Measurements from ENCODE around the gene ITGAV.

Gene ITGAV

GRCh38 chr2:186696804-186697203 is 106.9 kb downstream of the ITGAV start:
- Histone ChIP-seq H3K4me3 (ENCODE audit: low read depth in 1 of 2, low read length in 1 of 2) (no peak overlapping the region), H3K27me3 (peaks cover 53% of the 10 kb centered on the region), H3K27ac (no peak overlapping the region), H3K36me3 (no peaks in the 10 kb centered on the region), H3K4me1 (ENCODE audit: control insufficient read depth in 1 of 2, insufficient read depth in 1 of 2, low read depth in 1 of 2, low read length in 1 of 2) (peaks cover 5 to 11% of the 10 kb centered on the region in 2 experiments), H3K9me3 (no peaks in the 10 kb centered on the region)
- TF ChIP-seq, protein P1, sequence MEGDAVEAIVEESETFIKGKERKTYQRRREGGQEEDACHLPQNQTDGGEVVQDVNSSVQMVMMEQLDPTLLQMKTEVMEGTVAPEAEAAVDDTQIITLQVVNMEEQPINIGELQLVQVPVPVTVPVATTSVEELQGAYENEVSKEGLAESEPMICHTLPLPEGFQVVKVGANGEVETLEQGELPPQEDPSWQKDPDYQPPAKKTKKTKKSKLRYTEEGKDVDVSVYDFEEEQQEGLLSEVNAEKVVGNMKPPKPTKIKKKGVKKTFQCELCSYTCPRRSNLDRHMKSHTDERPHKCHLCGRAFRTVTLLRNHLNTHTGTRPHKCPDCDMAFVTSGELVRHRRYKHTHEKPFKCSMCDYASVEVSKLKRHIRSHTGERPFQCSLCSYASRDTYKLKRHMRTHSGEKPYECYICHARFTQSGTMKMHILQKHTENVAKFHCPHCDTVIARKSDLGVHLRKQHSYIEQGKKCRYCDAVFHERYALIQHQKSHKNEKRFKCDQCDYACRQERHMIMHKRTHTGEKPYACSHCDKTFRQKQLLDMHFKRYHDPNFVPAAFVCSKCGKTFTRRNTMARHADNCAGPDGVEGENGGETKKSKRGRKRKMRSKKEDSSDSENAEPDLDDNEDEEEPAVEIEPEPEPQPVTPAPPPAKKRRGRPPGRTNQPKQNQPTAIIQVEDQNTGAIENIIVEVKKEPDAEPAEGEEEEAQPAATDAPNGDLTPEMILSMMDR (IDR thresholded peaks at IDR 0.05), result no peak

DNA sequence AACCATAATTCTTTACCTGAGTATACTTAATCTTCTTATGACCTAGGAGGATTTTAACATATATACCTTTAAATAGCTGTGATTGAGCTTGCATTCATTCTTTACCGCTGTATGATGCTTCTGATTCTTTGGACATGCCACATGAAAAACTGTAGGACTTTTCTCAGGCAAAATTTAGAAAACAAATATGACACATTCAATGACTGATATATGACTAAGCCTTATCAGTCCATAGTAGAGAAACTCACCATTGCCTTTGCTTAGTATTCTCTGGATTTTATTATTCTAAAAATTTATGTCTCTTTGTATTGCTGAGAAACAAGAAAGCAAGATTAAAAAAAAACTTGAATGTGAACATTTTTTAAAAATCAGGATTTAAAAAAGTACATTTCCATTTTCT is 107.7 kb downstream of the ITGAV start:
- peaks cover 5 to 11% of the 10 kb centered on the region in 2 experiments for H3K4me1 ChIP-seq (ENCODE audit: control insufficient read depth in 1 of 2, insufficient read depth in 1 of 2, low read depth in 1 of 2, low read length in 1 of 2)
- H3K27me3 ChIP-seq, result peaks cover 46% of the 10 kb centered on the region
- no peak overlapping the region for H3K27ac ChIP-seq
- no peaks in the 10 kb centered on the region for H3K36me3 ChIP-seq
- no peak overlapping the region for H3K4me3 ChIP-seq (ENCODE audit: low read depth in 1 of 2, low read length in 1 of 2)
- TF ChIP-seq, protein P1 (IDR thresholded peaks at IDR 0.05), result no peak
- no peaks in the 10 kb centered on the region for H3K9me3 ChIP-seq

DNA sequence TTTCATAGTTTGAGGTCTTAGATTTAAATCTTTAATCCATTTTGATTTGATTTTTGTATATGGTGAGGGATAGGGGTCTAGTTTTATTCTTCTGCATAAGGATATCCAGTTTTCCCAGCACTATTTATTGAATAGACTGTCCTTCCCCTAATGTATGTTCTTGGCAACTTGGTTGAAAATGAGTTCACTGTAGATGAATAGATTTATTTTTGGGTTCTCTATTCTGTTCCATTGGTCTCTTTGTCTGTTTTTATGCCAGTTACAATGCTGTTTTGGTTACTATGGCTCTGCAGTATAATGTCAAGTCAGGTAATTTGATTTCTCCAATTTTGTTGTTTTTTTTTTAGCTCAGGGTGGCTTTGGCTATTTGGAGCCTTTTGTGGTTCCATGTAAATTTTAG is 109.9 kb downstream of the ITGAV start:
- Histone ChIP-seq H3K4me3 (ENCODE audit: low read depth in 1 of 2, low read length in 1 of 2) (no peak overlapping the region), H3K36me3 (no peaks in the 10 kb centered on the region), H3K27me3 (peaks cover 24% of the 10 kb centered on the region), H3K4me1 (ENCODE audit: control insufficient read depth in 1 of 2, insufficient read depth in 1 of 2, low read depth in 1 of 2, low read length in 1 of 2) (no peaks in the 10 kb centered on the region), H3K27ac (no peak overlapping the region), H3K9me3 (no peaks in the 10 kb centered on the region)
- TF ChIP-seq, protein P1 (IDR thresholded peaks at IDR 0.05), result no peak

GRCh38 chr2:186702006-186702405 is 112.2 kb downstream of the ITGAV start:
- Histone ChIP-seq H3K4me1 (ENCODE audit: control insufficient read depth in 1 of 2, insufficient read depth in 1 of 2, low read depth in 1 of 2, low read length in 1 of 2) (no peaks in the 10 kb centered on the region), H3K27me3 (peaks cover 1% of the 10 kb centered on the region), H3K27ac (no peak overlapping the region), H3K36me3 (no peaks in the 10 kb centered on the region), H3K9me3 (no peaks in the 10 kb centered on the region), H3K4me3 (ENCODE audit: low read depth in 1 of 2, low read length in 1 of 2) (no peak overlapping the region)
- TF ChIP-seq, protein P1 (IDR thresholded peaks at IDR 0.05), result no peak

DNA sequence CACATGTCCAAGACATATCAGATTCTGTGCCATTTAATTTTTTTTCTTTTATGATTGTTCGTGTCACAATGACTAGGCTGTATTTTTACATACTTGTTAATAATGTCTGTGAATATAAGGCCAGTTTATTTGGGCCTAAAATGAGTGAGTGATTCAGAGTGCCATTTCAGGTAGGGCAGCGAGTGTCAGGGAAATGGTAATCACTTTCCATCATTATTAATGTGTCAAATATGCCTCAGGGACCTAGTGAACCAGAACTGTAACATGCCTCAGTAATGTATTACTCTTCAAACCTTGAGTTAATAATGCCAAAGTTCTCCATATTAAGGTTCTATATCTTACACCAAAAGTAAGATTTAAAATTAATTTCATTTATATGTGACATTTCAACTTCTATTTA is 112.6 kb downstream of the ITGAV start:
- no peaks in the 10 kb centered on the region for H3K27me3 ChIP-seq
- H3K9me3 ChIP-seq, result no peaks in the 10 kb centered on the region
- no peaks in the 10 kb centered on the region for H3K36me3 ChIP-seq
- H3K27ac ChIP-seq, result no peak overlapping the region
- no peak overlapping the region for H3K4me3 ChIP-seq (ENCODE audit: low read depth in 1 of 2, low read length in 1 of 2)
- TF ChIP-seq, protein P1 (IDR thresholded peaks at IDR 0.05), result no peak
- H3K4me1 ChIP-seq (ENCODE audit: control insufficient read depth in 1 of 2, insufficient read depth in 1 of 2, low read depth in 1 of 2, low read length in 1 of 2), result no peaks in the 10 kb centered on the region

GRCh38 chr2:186704897-186705296 is 115.0 kb downstream of the ITGAV start:
- TF ChIP-seq, protein P1 (IDR thresholded peaks at IDR 0.05), result no peak
- no peaks in the 10 kb centered on the region for H3K9me3 ChIP-seq
- H3K4me3 ChIP-seq (ENCODE audit: low read depth in 1 of 2, low read length in 1 of 2), result no peak overlapping the region
- no peaks in the 10 kb centered on the region for H3K36me3 ChIP-seq
- H3K27ac ChIP-seq, result no peak overlapping the region
- H3K4me1 ChIP-seq (ENCODE audit: control insufficient read depth in 1 of 2, insufficient read depth in 1 of 2, low read depth in 1 of 2, low read length in 1 of 2), result no peaks in the 10 kb centered on the region
- H3K27me3 ChIP-seq, result no peaks in the 10 kb centered on the region

All from neutrophil (primary cell).